GM10847 (cell line): ENCODE measurements around the gene LOXL1.

Experiments used
- POLR2A ChIP-seq: IDR thresholded peaks from 2 replicates; pipeline ENCODE4 v1.6.1; 2011; ENCODE audit not compliant: insufficient read length; ENCODE audit errors: extremely low read depth

LOXL1 gene

GRCh38 chr15:73923488-73924164 lies 2.6 kb upstream of the LOXL1 start:
- no peak for TF ChIP-seq POLR2A

- no peak for TF ChIP-seq POLR2A
These were observed 1.9 kb upstream of the LOXL1 start for GRCh38 chr15:73924171-73924921.

GRCh38 chr15:73925848-73926218 lies 429 bp upstream of the LOXL1 start:
- no peak for TF ChIP-seq POLR2A

GRCh38 chr15:73927003-73927475 lies 777 bp downstream of the LOXL1 start:
- TF ChIP-seq POLR2A: no peak

- no peak for TF ChIP-seq POLR2A
These were observed 1.4 kb downstream of the LOXL1 start for GRCh38 chr15:73927476-73928240.

GRCh38 chr15:73928241-73928579 lies 1.9 kb downstream of the LOXL1 start:
- TF ChIP-seq POLR2A: no peak

GRCh38 chr15:73928971-73929627 lies 2.8 kb downstream of the LOXL1 start:
- TF ChIP-seq POLR2A: no peak

GRCh38 chr15:73930371-73930770 lies 4.1 kb downstream of the LOXL1 start:
- no peak for TF ChIP-seq POLR2A

GRCh38 chr15:73930790-73931281 lies 4.6 kb downstream of the LOXL1 start:
- no peak for TF ChIP-seq POLR2A

GRCh38 chr15:73931441-73931840 lies 5.2 kb downstream of the LOXL1 start:
- no peak for TF ChIP-seq POLR2A

- no peak for TF ChIP-seq POLR2A
These were observed 6.3 kb downstream of the LOXL1 start for GRCh38 chr15:73932381-73933191.

GRCh38 chr15:73934281-73934680 lies 8.0 kb downstream of the LOXL1 start:
- no peak for TF ChIP-seq POLR2A

- TF ChIP-seq POLR2A: no peak
These were observed 9.3 kb downstream of the LOXL1 start for GRCh38 chr15:73935547-73935946.

- TF ChIP-seq POLR2A: no peak
These were observed 9.9 kb downstream of the LOXL1 start for GRCh38 chr15:73936181-73936580.
